Mesenchymal stem cell (in vitro differentiated cells and primary cell): ENCODE results near the gene TUBE1.

ENCODE experiments used
- DNase-seq: peaks from one replicate; pipeline ENCODE4 v3.0.0-alpha.2; 2013
- H2AFZ ChIP-seq: one replicate; pipeline ENCODE4 v1.6.1; 2013; ENCODE audit warnings: low read depth, mild to moderate bottlenecking, control low read depth, inconsistent platforms, low read length, moderate library complexity
- H2AK5ac ChIP-seq: 2 replicates; pipeline ENCODE4 v1.6.1; 2013; ENCODE audit warnings: low read length, moderate library complexity, mild to moderate bottlenecking, inconsistent platforms; ENCODE audit not compliant: severe bottlenecking
- H2BK120ac ChIP-seq: one replicate; pipeline ENCODE4 v1.6.1; 2013; ENCODE audit warnings: low read depth, mild to moderate bottlenecking, inconsistent platforms, low read length, moderate library complexity
- H2BK12ac ChIP-seq, 2 experiments: one replicate each; pipeline ENCODE4 v1.6.1; 2013; ENCODE audit warnings: inconsistent platforms in 2 of 2, low read length in 2 of 2, mild to moderate bottlenecking in 2 of 2, moderate library complexity in 2 of 2, control low read depth in 1 of 2
- H2BK15ac ChIP-seq: one replicate; pipeline ENCODE4 v1.6.1; 2013; ENCODE audit warnings: mild to moderate bottlenecking, low read depth, inconsistent platforms; ENCODE audit not compliant: poor library complexity, severe bottlenecking
- H2BK5ac ChIP-seq: 2 replicates; pipeline ENCODE4 v1.6.1; 2013; ENCODE audit warnings: low read depth, mild to moderate bottlenecking, low read length, control low read depth, inconsistent platforms; ENCODE audit not compliant: poor library complexity, severe bottlenecking
- H3K14ac ChIP-seq, 2 experiments: one replicate each; pipeline ENCODE4 v1.6.1; 2013; ENCODE audit warnings: inconsistent platforms in 2 of 2, low read length in 2 of 2, control low read depth in 1 of 2, mild to moderate bottlenecking in 1 of 2, moderate library complexity in 1 of 2
- H3K18ac ChIP-seq, 2 experiments: one replicate each; pipeline ENCODE4 v1.6.1; 2013; ENCODE audit warnings: inconsistent platforms in 2 of 2, low read length in 2 of 2, control low read depth in 1 of 2, low read depth in 1 of 2, mild to moderate bottlenecking in 1 of 2
- H3K23ac ChIP-seq, 2 experiments: one replicate each; pipeline ENCODE4 v1.6.1; 2013; ENCODE audit warnings: inconsistent platforms in 2 of 2, low read length in 2 of 2, mild to moderate bottlenecking in 2 of 2, moderate library complexity in 2 of 2, control low read depth in 1 of 2
- H3K27ac ChIP-seq: 2 replicates; pipeline ENCODE4 v1.5.1; 2013; ENCODE audit warnings: mild to moderate bottlenecking, moderate library complexity, low read length, control low read depth, inconsistent platforms; ENCODE audit not compliant: poor library complexity, severe bottlenecking
- H3K27me3 ChIP-seq, 2 experiments: 2 replicates each; pipeline versions ENCODE4 v1.6.1 to v1.7.0; 2013; ENCODE audit warnings: low read length in 2 of 2, mild to moderate bottlenecking in 2 of 2, moderate library complexity in 2 of 2, control low read depth in 1 of 2, inconsistent platforms in 1 of 2; ENCODE audit not compliant: control insufficient read depth in 1 of 2, insufficient read depth in 1 of 2
- H3K36me3 ChIP-seq, 2 experiments: 2 replicates each; pipeline versions ENCODE4 v1.6.1 to v1.7.0; 2013; ENCODE audit warnings: low read length in 2 of 2, control low read depth in 1 of 2, inconsistent platforms in 1 of 2, low read depth in 1 of 2, mild to moderate bottlenecking in 1 of 2; ENCODE audit not compliant: insufficient read depth in 2 of 2, control insufficient read depth in 1 of 2
- H3K4ac ChIP-seq, 2 experiments: one replicate each; pipeline ENCODE4 v1.6.1; 2013; ENCODE audit warnings: inconsistent platforms in 2 of 2, low read length in 2 of 2, mild to moderate bottlenecking in 2 of 2, moderate library complexity in 2 of 2, control low read depth in 1 of 2, low read depth in 1 of 2
- H3K4me1 ChIP-seq: 2 replicates; pipeline ENCODE4 v1.6.1; 2013; ENCODE audit warnings: low read depth, low read length, control low read depth; ENCODE audit not compliant: control insufficient read depth, insufficient read depth
- H3K4me2 ChIP-seq: 2 replicates; pipeline ENCODE4 v1.6.1; 2013; ENCODE audit warnings: low read length, mild to moderate bottlenecking, inconsistent platforms; ENCODE audit not compliant: poor library complexity, severe bottlenecking
- H3K4me3 ChIP-seq, 2 experiments: 2 replicates each; pipeline versions ENCODE4 v1.5.1 to v1.7.0; 2013; ENCODE audit warnings: low read length in 2 of 2, mild to moderate bottlenecking in 2 of 2, control low read depth in 1 of 2, low read depth in 1 of 2; ENCODE audit not compliant: insufficient read depth in 1 of 2
- H3K79me1 ChIP-seq: replicated peaks from 2 replicates; pipeline ENCODE4 v1.6.1; 2013; ENCODE audit warnings: mild to moderate bottlenecking, control low read depth, low read length, inconsistent platforms; ENCODE audit not compliant: poor library complexity, severe bottlenecking
- H3K9ac ChIP-seq: 2 replicates; pipeline ENCODE4 v1.7.0; 2013; ENCODE audit warnings: mild to moderate bottlenecking, low read length, moderate library complexity
- H3K9me3 ChIP-seq: 2 replicates; pipeline ENCODE4 v1.7.0; 2013; ENCODE audit warnings: mild to moderate bottlenecking, low read length; ENCODE audit not compliant: control insufficient read depth
- H4K8ac ChIP-seq: one replicate; pipeline ENCODE4 v1.6.1; 2013; ENCODE audit warnings: inconsistent platforms, mild to moderate bottlenecking, low read length, moderate library complexity
- H4K91ac ChIP-seq: one replicate; pipeline ENCODE4 v1.6.1; 2013; ENCODE audit warnings: mild to moderate bottlenecking, low read length, inconsistent platforms
- WGBS: methylation state at CpG from one replicate; pipeline ENCODE4 v1.1.7; 2013; ENCODE audit warnings: mixed read lengths; 5-methylcytosine and 5-hydroxymethylcytosine counted together

The TUBE1 gene

DNA sequence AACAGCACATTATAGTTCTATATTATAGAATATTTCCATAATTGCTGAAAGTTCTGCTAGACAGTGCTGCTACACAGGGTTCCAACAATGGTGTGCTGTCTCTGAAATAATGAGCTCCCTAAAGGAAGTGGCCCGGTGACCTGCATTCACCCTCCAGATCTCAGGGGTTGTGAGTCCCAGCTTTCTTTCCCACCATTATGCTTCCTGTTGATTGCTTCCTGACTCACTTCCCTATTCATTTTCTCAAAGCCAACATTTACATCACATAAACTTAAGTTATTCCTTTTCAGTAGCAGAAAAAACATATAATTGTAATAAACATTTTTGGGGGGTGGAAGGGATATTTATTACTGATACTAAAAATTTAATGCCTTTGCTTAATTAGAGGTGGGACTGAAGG lies 46.3 kb downstream of the TUBE1 start:
- WGBS = 90% methylated on average over 1 of the region's 1 CpG

DNA sequence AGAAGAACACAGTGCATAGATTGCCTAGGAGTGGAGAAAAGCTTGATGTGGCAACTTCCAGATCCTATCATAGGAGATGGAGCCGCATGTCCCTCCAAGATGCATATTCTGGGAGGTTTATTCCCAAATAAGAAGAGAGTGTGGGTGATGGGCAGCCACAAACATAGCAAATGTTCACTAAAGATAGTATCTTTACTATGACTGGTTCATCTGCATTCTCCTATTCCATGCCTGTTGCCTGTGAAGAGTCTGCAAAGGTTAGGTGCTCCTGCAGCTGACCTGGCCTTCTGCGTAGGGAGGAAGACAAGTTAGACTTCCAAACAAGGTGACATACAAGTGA lies 47.9 kb downstream of the TUBE1 start:
- WGBS = 71% methylated on average over 2 of the region's 2 CpGs

More for the DNA sequence above, 46.3 kb downstream of the TUBE1 start:
- H3K4me2 ChIP-seq = no peak overlapping the region
- no peak overlapping the region for H3K9ac ChIP-seq
- H2AFZ ChIP-seq = no peak overlapping the region
- H2AK5ac ChIP-seq = no peak overlapping the region
- H3K23ac ChIP-seq = no peak overlapping the region
- no peaks in the 10 kb centered on the region for H3K36me3 ChIP-seq
- no peaks in the 10 kb centered on the region for H3K27me3 ChIP-seq
- no peak overlapping the region for H2BK120ac ChIP-seq
- no peak overlapping the region for H3K4ac ChIP-seq
- H4K91ac ChIP-seq = no peak overlapping the region
- no peak overlapping the region for H3K27ac ChIP-seq
- H3K4me1 ChIP-seq = peaks cover 15% of the 10 kb centered on the region
- no peaks in the 10 kb centered on the region for H3K9me3 ChIP-seq
- peak overlapping the region; percentile 31 for H4K8ac ChIP-seq
- H3K14ac ChIP-seq = no peak overlapping the region
- H3K4me3 ChIP-seq = no peak overlapping the region
- no peak overlapping the region for H2BK15ac ChIP-seq
- H2BK5ac ChIP-seq = no peak overlapping the region
- DNase-seq = no peak
- no peak overlapping the region for H3K18ac ChIP-seq
- H2BK12ac ChIP-seq = no peak overlapping the region
- no peaks in the 10 kb centered on the region for H3K79me1 ChIP-seq

GRCh38 chr6:112038756-112039430 lies 48.4 kb downstream of the TUBE1 start:
- Histone ChIP-seq H3K4me3 (peak overlapping the region in 1 of 2 experiments; percentile 5), H3K9ac (peak overlapping the region; percentile 87), H3K18ac (peak overlapping the region in 1 of 2 experiments; percentile 16), H3K23ac (no peak overlapping the region), H3K9me3 (no peaks in the 10 kb centered on the region), H3K4ac (no peak overlapping the region), H3K27ac (no peak overlapping the region), H3K4me1 (peaks cover 12% of the 10 kb centered on the region), H2BK12ac (peak overlapping the region; percentile 21 to 79), H3K36me3 (no peaks in the 10 kb centered on the region), H2AK5ac (peak overlapping the region; percentile 20), H4K8ac (peak overlapping the region; percentile 23), H2BK5ac (no peak overlapping the region), H3K14ac (no peak overlapping the region), H2BK120ac (no peak overlapping the region), H3K27me3 (no peaks in the 10 kb centered on the region), H2AFZ (no peak overlapping the region), H4K91ac (no peak overlapping the region), H3K4me2 (no peak overlapping the region), H3K79me1 (no peaks in the 10 kb centered on the region), H2BK15ac (no peak overlapping the region)
- WGBS = 94% methylated on average over 14 of the region's 15 CpGs
- no peak for DNase-seq

More for the DNA sequence above, 47.9 kb downstream of the TUBE1 start:
- Histone ChIP-seq H3K79me1 (no peaks in the 10 kb centered on the region), H4K91ac (no peak overlapping the region), H2BK120ac (no peak overlapping the region), H3K9me3 (no peaks in the 10 kb centered on the region), H3K27ac (no peak overlapping the region), H4K8ac (peak overlapping the region; percentile 23), H2AK5ac (peak overlapping the region; percentile 20), H2BK5ac (no peak overlapping the region), H2AFZ (no peak overlapping the region), H3K23ac (no peak overlapping the region), H3K36me3 (no peaks in the 10 kb centered on the region), H3K14ac (no peak overlapping the region), H3K4me3 (peak overlapping the region in 1 of 2 experiments; percentile 5), H3K27me3 (no peaks in the 10 kb centered on the region), H3K4me1 (peaks cover 14% of the 10 kb centered on the region), H3K9ac (peak overlapping the region; percentile 87), H3K18ac (no peak overlapping the region), H3K4me2 (no peak overlapping the region), H3K4ac (no peak overlapping the region), H2BK12ac (peak overlapping the region in 1 of 2 experiments; percentile 79), H2BK15ac (no peak overlapping the region)
- DNase-seq = no peak

DNA sequence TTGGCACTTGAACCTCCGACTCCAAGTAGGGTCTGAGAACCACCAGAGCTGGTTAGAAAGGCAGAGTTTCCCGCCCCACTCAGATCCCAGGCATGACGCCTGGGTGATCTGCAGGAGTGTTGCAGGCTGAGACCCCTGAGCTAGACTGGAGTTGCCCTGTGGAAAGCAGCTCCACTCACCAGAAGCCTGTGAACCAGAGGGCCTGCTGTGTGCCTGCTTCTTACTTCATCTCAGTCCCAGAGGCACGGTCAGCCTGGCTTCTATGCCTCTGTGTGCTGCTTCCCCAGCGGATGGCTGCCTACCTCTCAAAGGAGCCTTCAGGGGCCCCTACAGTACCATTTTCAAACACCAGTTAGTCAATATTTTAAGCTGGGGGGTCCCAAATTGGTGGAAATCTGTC lies 49.0 kb downstream of the TUBE1 start:
- Histone ChIP-seq H3K27me3 (no peaks in the 10 kb centered on the region), H3K9me3 (no peaks in the 10 kb centered on the region), H4K8ac (peak overlapping the region; percentile 24), H2AFZ (peak overlapping the region; percentile 29), H3K4me2 (peak overlapping the region; percentile 37), H3K4ac (peak overlapping the region in 1 of 2 experiments; percentile 43), H2BK120ac (no peak overlapping the region), H3K4me1 (peaks cover 12% of the 10 kb centered on the region), H3K14ac (peak overlapping the region in 1 of 2 experiments; percentile 5), H2BK12ac (peak overlapping the region; percentile 7 to 40), H3K18ac (peak overlapping the region; percentile 44 to 47), H2AK5ac (peak overlapping the region; percentile 43), H2BK15ac (no peak overlapping the region), H3K4me3 (peak overlapping the region in 1 of 2 experiments; percentile 46), H2BK5ac (peak overlapping the region; percentile 20), H4K91ac (peak overlapping the region; percentile 43), H3K23ac (no peak overlapping the region), H3K27ac (peak overlapping the region; percentile 71), H3K9ac (peak overlapping the region; percentile 87), H3K36me3 (no peaks in the 10 kb centered on the region), H3K79me1 (no peaks in the 10 kb centered on the region)
- 73% methylated on average over 3 of the region's 5 CpGs for WGBS
- peak; percentile 34 for DNase-seq
